NCI-H2107 treated with DMSO at 0.1 percent for 48 hours (cell line): ENCODE measurements around the gene MOB3A.

Source experiments
- DNase-seq: peaks from one replicate; lab custom pipeline; 2025; ENCODE audit not compliant: unreplicated experiment; lab: John Stamatoyannopoulos, UW

The MOB3A gene

DNA sequence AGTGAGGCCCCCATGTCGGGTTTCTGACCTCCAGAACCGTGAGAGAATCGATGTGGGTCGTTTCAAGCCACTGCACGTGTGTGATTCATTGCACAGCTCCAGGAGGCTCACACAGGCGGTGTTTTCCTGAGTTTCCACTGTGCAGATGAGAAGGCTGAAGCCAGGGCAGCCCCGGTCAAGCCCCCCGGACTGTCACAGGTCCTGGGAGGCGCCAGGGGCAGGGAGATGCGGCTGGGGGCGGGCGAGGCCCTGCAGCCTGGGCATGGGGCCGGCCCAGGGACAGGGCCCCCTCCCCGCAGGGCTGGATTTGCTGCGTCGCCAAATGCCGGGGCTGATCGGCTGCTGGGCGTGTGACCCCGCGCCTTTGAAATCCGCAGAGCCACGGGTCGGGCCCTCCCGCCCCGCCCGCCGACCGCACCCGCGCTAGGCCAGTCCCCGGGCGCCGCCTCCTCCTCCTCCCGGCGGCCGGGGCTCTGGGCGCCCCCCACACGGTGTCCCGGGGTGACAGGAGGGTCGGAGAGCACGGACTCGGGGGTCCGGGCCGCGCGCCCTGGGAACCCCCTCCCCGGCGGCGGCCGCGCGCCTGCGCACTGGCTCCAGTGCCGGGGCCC lies 35.1 kb downstream of the MOB3A start:
- no peak for DNase-seq

DNA sequence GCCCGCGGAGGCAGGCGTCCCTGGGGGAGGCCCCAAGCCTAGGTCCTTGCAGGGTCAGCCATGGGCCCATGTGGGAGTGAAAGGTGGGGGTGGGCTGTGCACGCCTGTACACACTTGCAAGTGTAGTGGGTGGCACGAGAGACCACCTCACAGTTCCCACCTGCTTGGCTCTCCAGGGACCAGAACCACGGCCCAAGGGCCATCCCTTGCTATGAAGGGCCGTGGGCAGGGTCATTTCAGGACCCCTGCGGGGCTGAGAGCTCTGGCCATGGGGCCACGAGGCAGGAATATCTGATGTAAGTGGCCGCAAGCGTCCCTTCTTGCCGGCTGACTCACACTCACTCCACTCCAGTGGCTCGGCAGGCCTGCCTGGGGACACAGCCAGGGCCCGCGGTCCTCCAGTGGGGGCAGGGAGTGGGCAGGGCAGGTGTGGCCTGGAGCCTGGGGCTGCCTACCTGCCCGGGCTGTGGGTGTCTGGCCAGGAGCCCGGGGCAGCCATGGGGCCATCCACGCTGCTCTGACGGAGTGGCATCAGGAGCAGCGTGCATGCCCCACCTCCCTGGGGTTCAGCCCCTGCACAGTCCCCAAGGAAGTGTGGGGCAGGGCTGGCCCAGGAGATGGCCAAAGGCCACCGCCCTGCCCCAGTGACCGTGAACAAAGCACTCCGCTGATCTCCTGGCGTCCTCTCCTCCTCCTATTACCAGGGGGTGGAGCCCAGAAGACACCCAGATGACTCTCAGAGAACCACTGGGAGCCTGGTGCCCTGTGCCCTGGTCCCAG lies 36.5 kb downstream of the MOB3A start:
- no peak for DNase-seq

DNA sequence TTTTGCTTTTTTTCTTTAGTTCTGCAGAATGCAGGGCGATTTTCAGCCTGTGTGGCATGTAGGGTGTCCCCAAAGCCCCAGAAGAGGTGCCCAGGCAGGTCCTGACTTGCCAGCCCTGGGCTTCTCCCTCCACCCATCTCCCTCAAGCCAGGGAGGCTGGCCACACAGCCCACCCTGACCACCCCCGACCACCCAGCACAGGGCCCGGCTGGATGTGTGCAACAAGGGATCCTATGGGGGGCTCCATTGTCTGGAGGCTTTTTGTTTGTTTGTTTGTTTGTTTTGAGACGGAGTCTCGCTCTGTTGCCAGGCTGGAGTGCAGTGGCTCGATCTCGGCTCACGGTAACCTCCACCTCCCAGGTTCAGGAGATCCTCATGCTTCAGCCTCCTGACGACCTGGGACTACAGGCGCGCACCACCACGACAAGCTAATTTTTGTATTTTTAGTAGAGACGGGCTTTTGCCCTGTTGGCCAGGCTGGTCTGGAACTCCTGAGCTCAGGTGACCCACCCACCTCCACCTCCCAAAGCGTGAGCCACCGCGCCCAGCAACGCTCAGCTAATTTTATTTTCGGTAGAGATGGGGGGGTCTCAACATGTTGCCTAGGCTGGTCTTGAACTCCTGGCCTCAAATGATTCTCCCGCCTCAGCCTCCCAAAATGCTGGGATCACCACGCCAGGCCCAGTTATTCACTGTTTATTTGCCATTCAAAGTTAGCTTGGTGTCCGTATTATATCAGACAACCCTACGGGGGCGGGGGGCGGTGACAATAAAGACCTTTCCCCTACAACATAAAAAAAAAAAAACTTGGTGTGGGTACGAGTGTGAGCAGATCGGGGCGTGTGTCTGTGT lies 37.3 kb downstream of the MOB3A start:
- DNase-seq, result no peak

DNA sequence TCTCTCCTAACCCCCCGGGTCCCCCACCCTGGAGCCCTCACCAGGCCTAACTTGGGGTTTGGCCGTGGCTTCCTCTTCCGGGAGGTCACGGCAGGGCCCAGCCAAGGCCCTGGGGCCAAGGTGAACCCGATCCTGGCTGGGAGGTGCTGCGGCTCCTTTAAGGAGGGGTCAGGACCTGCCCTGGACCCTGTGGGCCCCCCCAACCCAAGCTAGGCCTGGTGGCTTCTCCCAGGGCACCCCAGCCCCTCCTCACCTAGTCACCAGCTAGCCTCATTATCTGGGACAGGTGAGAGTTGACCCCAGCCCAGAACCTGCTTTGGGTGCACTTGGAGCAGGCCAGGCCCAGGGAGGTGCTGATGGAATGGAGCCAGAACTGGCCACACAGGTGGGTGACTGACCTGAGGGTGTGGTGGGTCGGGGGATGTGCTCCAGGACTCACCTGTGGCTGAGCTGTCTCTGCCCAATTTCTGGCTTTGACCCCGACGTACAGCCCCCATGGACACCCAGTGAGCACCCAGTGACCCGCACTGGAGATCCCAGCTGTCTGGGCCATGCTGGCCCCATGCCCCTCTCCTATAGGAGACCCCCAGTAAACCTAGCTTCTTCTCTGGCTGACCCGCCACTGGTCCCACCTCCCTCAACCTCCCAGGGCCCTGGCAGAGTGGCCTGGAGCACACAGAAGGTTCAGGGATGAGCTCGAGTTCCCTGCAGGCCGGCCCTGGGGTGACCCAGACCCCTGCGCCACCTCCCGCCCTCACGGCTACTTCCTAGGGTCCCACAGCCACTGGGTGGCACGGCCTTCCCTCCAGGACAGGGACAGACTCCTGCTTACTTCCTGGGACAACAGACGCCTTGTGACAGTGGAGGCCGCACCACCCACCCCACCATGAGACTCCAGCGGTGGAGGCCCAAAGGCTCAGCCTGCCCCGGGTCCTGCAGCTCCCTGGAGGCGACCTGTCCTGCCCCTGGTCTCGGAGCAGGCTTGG lies 38.3 kb downstream of the MOB3A start:
- DNase-seq, result no peak

DNA sequence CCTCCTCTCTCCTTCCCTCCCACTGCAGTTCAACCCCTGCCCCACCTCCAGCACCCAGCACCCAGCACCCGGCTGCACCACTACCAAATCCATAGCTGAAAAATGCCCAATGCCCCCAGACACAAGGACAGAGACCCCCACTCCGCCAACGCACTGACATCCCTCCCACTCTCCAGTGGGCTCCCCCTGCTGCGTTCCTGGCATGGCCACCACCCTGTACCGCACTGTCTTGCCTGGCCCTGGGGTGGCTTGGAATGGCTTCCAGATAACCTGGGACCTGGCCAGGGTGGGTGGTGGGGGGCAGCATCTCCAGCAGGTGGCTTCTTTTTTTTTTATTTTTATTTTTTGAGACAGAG lies 39.3 kb downstream of the MOB3A start:
- DNase-seq, result no peak

DNA sequence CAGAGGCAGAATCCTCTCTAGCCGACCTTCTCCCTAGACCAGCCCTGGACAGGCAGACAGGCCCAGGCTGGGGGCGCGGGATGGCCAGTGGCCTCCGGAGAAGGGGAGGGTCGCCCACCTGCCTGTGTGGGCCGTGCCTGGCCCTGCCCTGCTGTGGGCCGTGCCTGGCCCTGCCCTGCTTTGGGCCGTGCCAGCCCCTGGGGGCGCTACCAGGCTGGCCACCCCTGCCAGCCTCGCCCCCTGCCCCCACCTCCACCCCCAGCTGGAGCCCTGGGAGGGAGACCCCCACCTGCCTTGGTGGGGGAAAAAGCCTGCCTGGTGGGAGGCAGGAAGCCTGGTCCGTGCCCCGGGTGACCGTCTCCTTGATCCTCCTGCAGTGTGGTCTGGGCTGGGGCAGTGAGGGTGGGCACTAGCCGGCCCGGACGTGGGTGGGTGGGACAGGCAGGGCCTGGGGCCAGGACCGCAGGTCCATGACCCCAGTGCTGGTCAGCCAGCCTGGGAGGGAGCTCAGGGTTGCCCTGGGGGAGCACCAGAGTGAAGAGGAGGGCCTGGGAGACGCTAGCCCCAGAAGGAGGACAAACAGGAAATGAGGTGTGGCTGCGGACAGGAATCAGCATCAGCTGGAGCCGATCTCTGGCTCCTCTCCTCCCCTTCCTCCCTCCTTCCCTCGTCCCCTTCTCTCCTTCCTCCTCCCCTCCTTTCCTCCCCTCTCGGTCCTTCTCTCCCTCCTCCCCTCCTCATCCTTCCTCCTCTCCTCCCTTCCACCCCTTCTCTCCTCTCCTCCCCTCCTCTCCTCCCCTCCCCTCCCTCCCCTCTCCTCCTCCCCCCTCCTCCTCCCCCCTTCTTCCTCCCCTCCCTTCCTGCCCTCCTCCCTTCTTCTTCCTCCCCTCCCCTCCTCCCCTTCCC lies 39.9 kb downstream of the MOB3A start:
- DNase-seq, result no peak

DNA sequence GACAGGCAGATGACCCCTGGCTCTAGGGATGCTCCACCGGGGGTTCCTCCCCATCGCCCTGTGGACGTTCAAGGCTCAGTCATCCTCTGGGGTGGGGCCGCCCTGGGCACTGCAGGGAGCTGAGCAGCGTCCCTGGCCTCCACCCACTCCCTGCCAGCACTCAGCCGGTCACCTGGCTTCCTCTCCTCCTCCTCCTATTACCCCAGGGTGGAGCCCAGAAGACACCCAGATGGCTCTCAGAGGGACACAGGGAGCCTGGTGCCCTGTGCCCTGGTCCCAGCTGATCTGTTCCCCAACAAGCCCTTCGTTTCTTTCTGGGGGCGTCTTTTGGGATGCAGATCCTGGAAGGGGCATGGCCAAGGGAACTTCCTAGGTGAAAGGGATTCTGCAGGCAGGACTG lies 41.4 kb downstream of the MOB3A start:
- no peak for DNase-seq

DNA sequence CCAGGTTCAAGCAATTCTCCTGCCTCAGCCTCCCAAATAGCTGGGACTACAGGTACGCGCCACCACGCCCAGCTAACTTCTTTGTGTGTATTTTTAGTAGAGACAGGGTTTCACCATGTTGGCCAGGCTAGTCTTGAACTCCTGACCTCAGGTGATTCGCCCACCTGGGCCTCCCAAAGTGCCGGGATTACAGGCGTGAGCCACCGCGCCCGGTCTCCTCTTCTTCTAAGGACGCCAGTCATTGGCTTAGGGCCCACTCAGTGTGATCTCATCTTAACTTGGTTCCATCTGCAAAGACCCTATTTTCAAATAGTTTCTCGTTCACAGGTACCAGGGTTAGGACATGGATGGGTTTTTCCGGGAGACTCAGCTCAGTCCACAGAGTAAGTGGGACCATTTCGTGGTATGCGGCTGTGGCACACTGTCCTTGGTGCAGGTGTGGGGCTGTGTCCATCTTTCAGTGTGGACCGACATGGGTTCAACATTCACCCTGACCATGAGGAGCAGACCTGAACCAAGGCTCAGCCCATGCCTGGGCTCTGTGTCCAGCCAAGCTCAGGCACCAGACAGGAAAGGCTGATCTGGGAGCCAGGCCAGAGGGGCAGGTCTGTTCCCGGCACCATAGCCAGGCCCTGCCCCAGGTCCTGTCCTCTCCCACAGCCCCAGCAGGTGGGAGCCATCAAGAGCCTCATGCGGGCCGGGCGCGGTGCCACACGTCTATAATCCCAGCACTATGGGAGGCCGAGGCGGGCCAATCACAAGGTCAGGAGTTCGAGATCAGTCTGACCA lies 42.3 kb downstream of the MOB3A start:
- DNase-seq, result no peak

DNA sequence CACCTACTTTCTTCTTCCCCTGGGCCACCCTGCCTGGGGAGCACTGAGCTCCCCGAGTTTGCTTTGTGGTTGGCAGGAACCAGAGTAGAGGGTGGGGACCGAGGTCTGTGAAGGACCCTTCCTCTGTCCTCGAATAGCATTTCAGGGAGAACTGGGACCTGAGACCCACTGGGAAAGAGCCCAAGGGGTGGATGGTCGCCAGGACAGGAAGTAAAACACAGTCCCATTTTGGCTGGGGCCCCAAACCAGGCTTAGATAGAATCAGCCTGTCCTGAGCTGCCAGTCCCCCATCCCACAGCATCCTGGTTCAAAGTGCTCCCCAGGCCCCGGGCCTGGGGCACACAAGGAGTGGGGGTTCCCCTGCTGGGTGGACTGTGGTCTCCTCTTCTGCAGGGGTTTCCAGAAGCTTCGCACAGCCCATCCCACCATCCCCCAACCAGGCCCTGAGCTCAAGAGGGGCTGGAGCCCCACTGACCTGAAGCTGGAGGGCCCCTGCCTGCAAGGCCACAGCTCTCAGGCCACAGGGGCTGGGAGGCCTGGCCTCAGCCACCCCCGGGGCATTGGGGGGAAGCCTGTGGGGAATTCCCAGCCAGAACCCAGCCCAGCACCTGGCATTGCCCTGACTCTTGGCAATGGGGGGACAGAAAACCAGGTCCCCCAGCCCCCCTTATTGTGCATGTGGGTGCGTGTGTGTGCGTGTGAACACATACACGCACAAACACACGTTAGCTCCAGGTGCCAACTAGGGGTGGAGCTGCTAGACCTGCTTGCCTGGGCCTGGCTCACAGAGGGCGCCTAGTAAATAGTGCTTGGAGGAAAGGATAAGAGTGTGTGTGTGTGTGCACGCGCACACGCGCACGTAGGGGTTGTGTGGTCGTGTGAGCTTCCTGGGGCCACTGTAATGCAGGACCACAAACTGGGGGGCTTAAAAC lies 44.1 kb downstream of the MOB3A start:
- no peak for DNase-seq

DNA sequence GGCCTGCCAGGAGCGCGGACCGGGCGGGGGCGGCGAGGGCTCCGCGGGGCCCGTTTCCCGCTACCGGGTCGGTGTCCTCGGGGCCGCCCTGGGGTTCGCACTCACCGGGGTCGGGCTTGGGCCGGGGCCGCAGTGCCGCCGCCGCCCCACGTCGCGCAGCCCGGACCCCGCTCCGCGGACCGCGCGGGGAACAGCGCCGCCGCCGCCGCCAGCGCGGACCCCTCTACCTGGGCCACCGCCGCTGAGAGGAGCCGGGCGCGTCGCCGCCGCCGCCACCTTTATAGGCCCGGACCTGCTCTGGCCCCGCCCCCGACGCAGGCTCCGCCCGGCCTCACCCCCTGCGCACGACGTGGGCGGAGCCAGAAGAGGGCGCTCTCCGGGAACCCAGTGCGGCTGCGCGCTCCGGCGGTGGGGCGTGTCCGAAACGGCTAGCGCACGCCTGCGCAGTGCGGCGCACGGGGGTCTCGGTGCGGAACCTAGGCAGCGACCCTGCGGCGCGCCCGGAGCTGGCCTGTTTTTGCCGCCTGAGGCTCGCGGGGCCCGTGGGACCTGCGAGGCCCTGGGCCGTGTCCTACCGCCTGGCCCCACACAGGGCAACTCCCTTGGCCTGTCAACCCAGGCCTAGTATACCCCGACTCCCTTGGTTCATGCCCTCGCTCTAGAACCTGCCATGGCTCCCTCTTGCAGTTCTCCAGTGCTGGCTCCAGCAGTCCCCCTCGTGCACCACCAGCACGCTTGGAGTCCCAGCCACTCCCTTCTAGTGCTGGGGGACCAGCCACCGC lies 44.9 kb downstream of the MOB3A start, which contains the start of gene MKNK2:
MKNK2 (minus strand) TSS at position 254 of the 782 bp plus-strand sequence. CDS start 393 bp downstream, outside the sequence.
- peak; percentile 50 for DNase-seq

DNA sequence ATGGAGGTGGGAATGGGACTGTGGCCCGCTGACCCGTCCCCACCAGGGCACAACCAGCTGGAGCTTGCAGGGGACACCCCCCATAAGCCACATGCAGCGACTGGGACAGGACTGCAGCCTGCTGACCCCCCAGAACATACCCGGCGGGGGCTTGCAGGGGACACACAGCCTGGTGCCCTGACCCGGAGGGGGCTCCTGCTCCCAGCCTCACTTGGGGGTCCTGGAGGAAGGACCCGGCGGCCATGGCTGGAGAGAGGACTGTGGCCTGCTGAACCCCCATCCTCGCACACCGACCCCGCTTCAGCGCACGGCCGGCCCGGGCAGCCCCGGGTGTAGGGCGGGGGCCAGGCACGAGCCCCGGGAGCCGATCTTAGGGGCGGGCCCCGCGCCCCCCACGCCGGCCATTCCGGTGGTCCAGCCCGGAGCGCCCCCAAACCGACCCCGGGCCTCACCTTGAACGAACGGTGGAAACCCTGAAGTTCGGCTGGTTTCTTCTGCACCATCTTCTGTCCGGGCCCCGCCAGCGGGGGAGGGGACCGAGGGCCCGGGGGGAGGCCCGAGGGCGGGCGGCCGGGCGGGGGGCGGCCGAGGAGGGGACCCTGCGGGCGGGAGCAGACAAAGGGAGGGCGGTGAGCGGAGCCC lies 45.7 kb downstream of the MOB3A start:
- no peak for DNase-seq

DNA sequence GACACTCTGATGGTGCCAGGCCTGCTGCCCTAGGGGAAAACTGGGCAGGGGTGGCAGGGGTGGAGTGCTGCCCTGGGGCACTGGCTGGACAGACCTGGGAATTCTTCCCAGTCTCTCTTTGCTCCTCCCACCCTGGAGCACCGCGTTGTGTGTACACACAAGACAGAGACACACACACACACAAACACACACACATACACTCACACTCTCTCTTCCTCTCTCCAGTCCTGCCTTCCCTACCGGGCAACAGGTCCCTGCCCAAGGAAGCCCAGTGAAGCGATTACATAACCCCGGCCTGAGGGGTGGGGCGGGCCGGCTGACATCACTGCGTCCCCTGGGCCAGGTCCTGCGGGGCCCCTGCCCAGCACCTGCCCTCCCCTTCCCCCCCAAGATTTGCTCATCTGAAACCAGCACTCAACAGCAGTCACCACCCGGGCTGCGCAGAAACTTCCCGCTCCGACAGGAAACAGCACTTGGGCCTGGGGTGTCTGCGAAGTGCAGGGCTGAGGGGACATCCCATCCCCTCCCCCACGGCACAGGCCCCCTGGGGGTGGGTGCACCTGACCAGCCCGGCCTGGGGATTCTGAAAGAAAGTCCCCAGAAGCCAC lies 46.3 kb downstream of the MOB3A start:
- peak; percentile 19 for DNase-seq

DNA sequence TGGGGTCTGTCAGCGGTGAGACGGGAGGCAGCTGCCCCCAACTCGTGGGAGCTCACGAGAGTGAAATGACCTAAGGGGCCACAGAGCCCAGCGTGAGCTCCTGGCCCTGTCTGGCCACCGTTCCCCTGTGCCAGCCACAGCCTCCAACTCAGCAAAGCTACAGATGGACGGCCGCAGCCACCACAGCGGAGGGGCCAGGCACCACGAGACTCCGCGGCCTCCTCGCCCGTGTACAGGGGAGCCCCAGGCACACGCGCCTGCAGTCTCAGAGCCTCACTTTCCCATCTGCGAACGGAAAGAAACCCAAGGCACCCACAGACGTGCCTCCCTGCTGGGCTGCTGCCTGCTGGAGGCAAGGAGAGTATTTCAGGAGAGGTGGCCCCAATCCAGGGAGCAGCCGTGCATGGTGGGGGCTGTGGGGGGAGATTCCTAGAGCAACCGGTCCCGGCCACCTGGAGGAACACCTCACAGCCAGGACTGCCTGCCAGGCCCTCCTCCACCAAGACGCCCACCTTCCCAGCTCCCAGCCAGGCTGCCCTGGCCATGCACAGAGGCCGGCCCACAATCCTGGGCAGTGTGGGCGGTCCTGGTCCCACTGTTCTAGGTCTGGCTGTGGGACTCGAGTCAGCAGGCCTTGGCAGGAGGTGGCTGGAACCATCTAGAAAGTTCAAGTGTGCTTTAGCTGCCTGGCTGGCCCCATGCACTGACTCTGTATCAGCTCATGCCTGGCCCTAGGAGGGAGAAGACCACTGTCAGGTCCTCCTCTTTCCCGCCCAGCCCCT lies 47.0 kb downstream of the MOB3A start:
- no peak for DNase-seq

DNA sequence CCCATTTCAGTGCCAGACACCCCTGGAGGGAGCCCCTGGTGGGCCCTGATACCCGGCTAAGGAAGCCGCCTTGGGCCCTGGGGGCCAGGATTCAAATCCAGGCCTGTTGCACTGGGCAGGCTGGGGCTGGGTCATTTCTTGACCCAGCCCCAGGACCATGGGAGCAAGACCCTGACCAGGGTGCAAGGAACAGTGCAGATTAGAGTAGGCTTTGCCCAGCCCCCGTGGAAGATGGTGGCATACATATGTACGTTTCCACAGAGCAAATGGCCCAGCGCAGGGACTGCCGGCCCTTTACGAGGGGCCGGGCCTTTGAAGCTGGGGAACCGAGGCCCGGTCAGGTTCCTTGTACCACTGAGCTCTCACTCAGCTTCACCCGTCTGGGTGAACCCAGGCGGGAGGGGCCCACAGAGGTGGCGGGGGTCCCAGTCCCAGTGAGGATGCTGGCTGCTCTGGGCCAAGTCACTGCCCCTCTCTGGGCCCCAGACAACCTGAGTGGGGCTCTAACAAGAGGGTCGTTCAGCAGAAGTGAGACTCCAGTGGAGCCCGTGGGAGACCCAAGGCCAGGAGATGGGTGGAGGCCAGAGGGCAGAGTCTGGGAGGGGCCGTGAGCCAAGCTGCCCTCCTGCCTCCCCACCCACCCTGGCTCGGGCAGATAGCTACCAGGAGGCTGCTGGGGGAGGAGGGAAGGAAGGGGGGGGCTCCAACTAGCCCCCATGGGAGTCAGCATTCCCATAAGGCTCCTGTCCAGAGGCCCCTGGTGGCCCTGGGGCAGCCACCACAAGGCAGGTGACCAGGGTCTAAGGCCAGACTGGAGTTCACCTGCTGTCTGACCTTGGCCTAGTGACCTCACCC lies 47.8 kb downstream of the MOB3A start:
- no peak for DNase-seq
